Keratinocyte (primary cell): Measurements from ENCODE around the gene SEMA4D. TPM values are rescaled to one million over a fixed set of nuclear protein-coding genes. Genes with fewer than 3 reads are reported as not detected.

ENCODE experiments used
- DNase-seq: peaks from one replicate; pipeline ENCODE4 v3.0.0-alpha.2; 2011; ENCODE audit warnings: low read depth, missing footprints, low spot score
- FAIRE-seq: peaks from 2 replicates; lab custom pipeline; 2011; peaks lifted over from hg19 to GRCh38; lab: Jason Lieb, UNC
- H2AFZ ChIP-seq: 2 replicates; pipeline ENCODE4 v1.6.0; 2012; ENCODE audit warnings: low read length, control low read depth, inconsistent platforms; ENCODE audit not compliant: control insufficient read depth
- H3K27ac ChIP-seq: 2 replicates; pipeline ENCODE4 v1.5.1; 2011; ENCODE audit warnings: low read length; ENCODE audit not compliant: control insufficient read depth, insufficient read depth
- H3K27me3 ChIP-seq: 3 replicates; pipeline ENCODE4 v1.6.0; 2011; ENCODE audit warnings: low read length; ENCODE audit not compliant: control insufficient read depth, insufficient read depth; ENCODE audit errors: extremely low read depth
- H3K36me3 ChIP-seq, 2 experiments: 2 replicates in 1 of 2; 3 replicates in 1 of 2; pipeline ENCODE4 v1.5.1; 2011; ENCODE audit warnings: low read length in 2 of 2, mild to moderate bottlenecking in 1 of 2; ENCODE audit not compliant: control insufficient read depth in 2 of 2, insufficient read depth in 2 of 2; ENCODE audit errors: extremely low read depth in 1 of 2
- H3K4me1 ChIP-seq: 3 replicates; pipeline ENCODE4 v1.5.1; 2011; ENCODE audit warnings: low read length; ENCODE audit not compliant: control insufficient read depth, insufficient read depth; ENCODE audit errors: extremely low read depth
- H3K4me2 ChIP-seq: 3 replicates; pipeline ENCODE4 v1.6.0; 2011; ENCODE audit warnings: low read depth, low read length; ENCODE audit not compliant: control insufficient read depth, insufficient read depth; ENCODE audit errors: extremely low read depth
- H3K4me3 ChIP-seq, 3 experiments: fragments of 200-600 bp in 1 of 3; sonication (generic) in 1 of 3; 2 replicates in 2 of 3; 3 replicates in 1 of 3; pipeline ENCODE4 v1.5.1; 2011 to 2016; ENCODE audit warnings: low read length in 3 of 3, mild to moderate bottlenecking in 3 of 3, control low read depth in 2 of 3, inconsistent platforms in 1 of 3, low read depth in 1 of 3, mixed read lengths in 1 of 3, mixed run types in 1 of 3, moderate library complexity in 1 of 3; ENCODE audit not compliant: control insufficient read depth in 2 of 3, insufficient read depth in 2 of 3; ENCODE audit errors: extremely low read depth in 1 of 3
- H3K79me2 ChIP-seq: 2 replicates; pipeline ENCODE4 v1.6.0; 2012; ENCODE audit warnings: low read length; ENCODE audit not compliant: control insufficient read depth, insufficient read depth
- H3K9ac ChIP-seq: 3 replicates; pipeline ENCODE4 v1.6.0; 2011; ENCODE audit warnings: low read length; ENCODE audit not compliant: control insufficient read depth, insufficient read depth; ENCODE audit errors: extremely low read depth
- H3K9me1 ChIP-seq: 3 replicates; pipeline ENCODE4 v1.6.0; 2011; ENCODE audit warnings: low read length; ENCODE audit not compliant: control insufficient read depth, insufficient read depth; ENCODE audit errors: extremely low read depth
- H3K9me3 ChIP-seq: 2 replicates; pipeline ENCODE4 v1.5.1; 2012; ENCODE audit warnings: low read depth, low read length; ENCODE audit not compliant: control insufficient read depth
- H4K20me1 ChIP-seq: 3 replicates; pipeline ENCODE4 v1.6.0; 2011; ENCODE audit warnings: low read length; ENCODE audit not compliant: control insufficient read depth, insufficient read depth; ENCODE audit errors: extremely low read depth
- CTCF ChIP-seq, 3 experiments: IDR thresholded peaks in 1 of 3; conservative IDR thresholded peaks in 1 of 3; optimal IDR thresholded peaks in 1 of 3; 2 replicates in 2 of 3; 3 replicates in 1 of 3; pipeline versions ENCODE3 to v1.5.1; 2011; ENCODE audit warnings: low read length in 3 of 3, mild to moderate bottlenecking in 3 of 3, moderate library complexity in 2 of 3, control low read depth in 1 of 3, inconsistent platforms in 1 of 3; ENCODE audit not compliant: insufficient read depth in 2 of 3; ENCODE audit errors: extremely low read depth in 1 of 3
- EZH2 ChIP-seq: IDR thresholded peaks from one replicate; pipeline ENCODE4 v1.6.1; 2012; ENCODE audit warnings: inconsistent platforms, mild to moderate bottlenecking, low read length, moderate library complexity
- dilution Hi-C: fragments of 300-500 bp; cut with MboI; formaldehyde crosslinking; loops from one replicate; pipeline ENCODE4 v1.7.0; 2020; ENCODE audit warnings: low sequenced_read_pairs; ENCODE audit not compliant: extremely low pct_ligation_motif_present
- polyA plus RNA-seq, 5 experiments: library from polyadenylated mRNA; depleted of rRNA in 3 of 5; stranded (reverse) in 3 of 5; stranded (forward) in 1 of 5; unstranded in 1 of 5; fragments of >200 nt; gene quantifications; 1 replicate in 1 of 5; 2 replicates in 3 of 5; 3 replicates in 1 of 5; pipeline versions ENCODE4 v1.2.1 to v1.2.3, GENCODE V29; 2011 to 2012; ENCODE audit warnings: missing spikeins in 2 of 5, low read depth in 1 of 5, low replicate concordance in 1 of 5

SEMA4D gene
- polyA plus RNA-seq, 1 donor (not counting 4 experiments of a cell fraction or from before 2014, with no cell fraction given): 0.43 TPM

DNA sequence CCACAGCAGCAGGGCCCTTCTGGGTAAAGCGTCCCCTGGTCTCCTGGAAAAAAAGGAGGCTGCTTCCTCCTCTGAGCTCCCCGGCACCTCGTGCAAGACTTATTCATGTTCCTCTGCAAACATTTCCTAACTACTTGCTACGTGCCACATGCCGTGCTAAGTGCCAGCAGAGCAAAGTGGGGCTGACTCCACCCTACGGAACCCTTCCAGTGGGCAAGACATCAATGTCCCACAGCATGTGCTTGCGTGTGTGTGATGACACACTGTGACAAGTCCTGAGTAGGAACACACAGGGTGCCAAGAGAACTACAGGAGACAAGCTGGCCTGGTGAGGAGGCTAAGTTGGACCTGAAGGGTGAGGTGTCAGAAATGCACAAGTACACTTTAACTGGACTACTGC is 57.4 kb downstream of the SEMA4D start:
- DNase-seq: no peak
- FAIRE-seq: no peak

DNA sequence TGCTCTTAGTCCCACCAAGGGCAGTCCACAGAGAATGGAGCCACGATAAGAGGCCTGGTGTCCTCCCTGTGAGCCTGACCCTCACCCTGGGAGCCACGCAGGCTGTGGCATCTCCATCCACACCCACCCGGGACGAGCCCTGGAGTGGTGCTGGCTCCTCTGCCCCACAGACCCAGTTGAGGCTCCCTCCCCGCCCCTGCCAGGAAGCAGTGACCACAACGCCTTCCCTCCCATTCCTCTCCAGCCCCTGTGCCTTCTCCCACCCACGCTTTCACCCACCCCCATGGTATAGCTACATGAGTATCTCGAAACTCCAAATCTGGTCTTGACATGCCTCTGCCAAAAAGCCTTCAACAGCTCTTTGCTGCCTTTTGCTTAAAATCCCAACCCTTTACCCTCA is 57.9 kb downstream of the SEMA4D start:
- DNase-seq: no peak
- H3K9me3 ChIP-seq: no peaks in the 10 kb centered on the region
- H3K4me2 ChIP-seq: no peak overlapping the region
- H3K9ac ChIP-seq: no peak overlapping the region
- H3K4me3 ChIP-seq: no peak overlapping the region
- no peaks in the 10 kb centered on the region for H3K4me1 ChIP-seq
- H3K9me1 ChIP-seq: no peaks in the 10 kb centered on the region
- TF ChIP-seq EZH2 (no peak), CTCF (optimal IDR thresholded peaks at IDR 0.05 in 1 of 3, IDR thresholded peaks at IDR 0.05 in 1 of 3, conservative IDR thresholded peaks at IDR 0.05 in 1 of 3; ENCODE audit: extremely low read depth in 1 of 3, insufficient read depth in 2 of 3, low read length in 3 of 3) (no peak)
- no peak for FAIRE-seq
- H3K36me3 ChIP-seq: no peaks in the 10 kb centered on the region
- H2AFZ ChIP-seq: no peak overlapping the region
- H3K27me3 ChIP-seq: no peaks in the 10 kb centered on the region
- no peak overlapping the region for H3K27ac ChIP-seq
- H4K20me1 ChIP-seq: no peaks in the 10 kb centered on the region
- dilution Hi-C loops: no loop called here
- no peaks in the 10 kb centered on the region for H3K79me2 ChIP-seq

More for the DNA sequence above, 57.4 kb downstream of the SEMA4D start:
- no peak overlapping the region for H3K27ac ChIP-seq
- H3K4me2 ChIP-seq: no peak overlapping the region
- H3K27me3 ChIP-seq: no peaks in the 10 kb centered on the region
- no peak overlapping the region for H2AFZ ChIP-seq
- H3K4me1 ChIP-seq: no peaks in the 10 kb centered on the region
- H3K9ac ChIP-seq: no peak overlapping the region
- no peak overlapping the region for H3K4me3 ChIP-seq
- no peaks in the 10 kb centered on the region for H3K79me2 ChIP-seq
- no peaks in the 10 kb centered on the region for H3K9me1 ChIP-seq
- no peaks in the 10 kb centered on the region for H4K20me1 ChIP-seq
- H3K36me3 ChIP-seq: no peaks in the 10 kb centered on the region
- dilution Hi-C loops: no loop called here
- no peaks in the 10 kb centered on the region for H3K9me3 ChIP-seq
- TF ChIP-seq EZH2: no peak
- no peak for TF ChIP-seq CTCF (optimal IDR thresholded peaks at IDR 0.05 in 1 of 3, IDR thresholded peaks at IDR 0.05 in 1 of 3, conservative IDR thresholded peaks at IDR 0.05 in 1 of 3; ENCODE audit: extremely low read depth in 1 of 3, insufficient read depth in 2 of 3, low read length in 3 of 3)
